ENCODE measurements around the gene GSE1.

DNA sequence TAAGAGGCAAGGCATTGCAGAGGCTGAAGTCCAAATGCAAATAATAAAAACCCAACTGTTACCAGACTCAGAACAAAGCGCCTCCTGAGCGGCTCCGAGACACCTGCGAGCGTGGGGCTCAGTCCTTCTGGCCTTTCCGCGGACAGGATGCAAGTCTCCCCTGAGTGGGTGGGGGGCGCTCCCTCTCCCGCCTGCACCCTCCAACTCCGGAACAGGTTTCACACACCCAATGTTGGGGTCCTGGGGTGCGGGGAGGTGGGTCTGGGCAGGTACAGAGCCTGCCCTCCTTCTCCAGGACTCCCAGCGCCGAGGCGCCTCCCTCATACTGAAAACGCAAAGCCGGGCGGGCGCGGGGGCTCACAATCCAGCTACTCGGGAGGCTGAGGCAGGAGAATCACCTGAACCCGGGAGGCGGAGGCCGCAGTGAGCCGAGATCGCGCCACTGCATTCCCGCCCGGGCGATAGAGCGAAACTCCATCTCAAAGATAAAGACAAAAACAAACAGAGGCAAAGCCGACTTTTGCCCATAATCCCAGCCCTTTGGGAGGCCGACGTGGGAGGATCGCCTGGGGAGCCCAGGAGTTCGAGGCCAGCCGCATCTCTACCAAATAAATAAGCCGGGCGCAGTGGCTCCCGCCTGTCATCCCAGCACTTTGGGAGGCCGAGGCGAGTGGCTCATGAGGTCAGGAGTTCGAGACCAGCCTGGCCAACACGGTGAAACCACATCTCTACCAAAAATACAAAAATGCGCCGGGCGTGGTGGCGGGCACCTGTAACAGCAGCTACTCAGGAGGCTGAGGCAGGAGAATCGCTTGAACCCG, 74.7 kb downstream of the GSE1 start:
- TF ChIP-seq, protein P1, sequence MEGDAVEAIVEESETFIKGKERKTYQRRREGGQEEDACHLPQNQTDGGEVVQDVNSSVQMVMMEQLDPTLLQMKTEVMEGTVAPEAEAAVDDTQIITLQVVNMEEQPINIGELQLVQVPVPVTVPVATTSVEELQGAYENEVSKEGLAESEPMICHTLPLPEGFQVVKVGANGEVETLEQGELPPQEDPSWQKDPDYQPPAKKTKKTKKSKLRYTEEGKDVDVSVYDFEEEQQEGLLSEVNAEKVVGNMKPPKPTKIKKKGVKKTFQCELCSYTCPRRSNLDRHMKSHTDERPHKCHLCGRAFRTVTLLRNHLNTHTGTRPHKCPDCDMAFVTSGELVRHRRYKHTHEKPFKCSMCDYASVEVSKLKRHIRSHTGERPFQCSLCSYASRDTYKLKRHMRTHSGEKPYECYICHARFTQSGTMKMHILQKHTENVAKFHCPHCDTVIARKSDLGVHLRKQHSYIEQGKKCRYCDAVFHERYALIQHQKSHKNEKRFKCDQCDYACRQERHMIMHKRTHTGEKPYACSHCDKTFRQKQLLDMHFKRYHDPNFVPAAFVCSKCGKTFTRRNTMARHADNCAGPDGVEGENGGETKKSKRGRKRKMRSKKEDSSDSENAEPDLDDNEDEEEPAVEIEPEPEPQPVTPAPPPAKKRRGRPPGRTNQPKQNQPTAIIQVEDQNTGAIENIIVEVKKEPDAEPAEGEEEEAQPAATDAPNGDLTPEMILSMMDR (IDR thresholded peaks at IDR 0.05), result no peak
- no peak for TF ChIP-seq POLR2AphosphoS5 (IDR thresholded peaks at IDR 0.05)
